ENCODE data around the gene LRRC43. TPM values are rescaled to one million over a fixed set of nuclear protein-coding genes. Genes with fewer than 3 reads are reported as not detected.

Gene LRRC43
- total and polyA plus RNA-seq, 2 donors (not counting 1 experiment from before 2014, with no cell fraction given), result 0.61 to 3.6 TPM

DNA sequence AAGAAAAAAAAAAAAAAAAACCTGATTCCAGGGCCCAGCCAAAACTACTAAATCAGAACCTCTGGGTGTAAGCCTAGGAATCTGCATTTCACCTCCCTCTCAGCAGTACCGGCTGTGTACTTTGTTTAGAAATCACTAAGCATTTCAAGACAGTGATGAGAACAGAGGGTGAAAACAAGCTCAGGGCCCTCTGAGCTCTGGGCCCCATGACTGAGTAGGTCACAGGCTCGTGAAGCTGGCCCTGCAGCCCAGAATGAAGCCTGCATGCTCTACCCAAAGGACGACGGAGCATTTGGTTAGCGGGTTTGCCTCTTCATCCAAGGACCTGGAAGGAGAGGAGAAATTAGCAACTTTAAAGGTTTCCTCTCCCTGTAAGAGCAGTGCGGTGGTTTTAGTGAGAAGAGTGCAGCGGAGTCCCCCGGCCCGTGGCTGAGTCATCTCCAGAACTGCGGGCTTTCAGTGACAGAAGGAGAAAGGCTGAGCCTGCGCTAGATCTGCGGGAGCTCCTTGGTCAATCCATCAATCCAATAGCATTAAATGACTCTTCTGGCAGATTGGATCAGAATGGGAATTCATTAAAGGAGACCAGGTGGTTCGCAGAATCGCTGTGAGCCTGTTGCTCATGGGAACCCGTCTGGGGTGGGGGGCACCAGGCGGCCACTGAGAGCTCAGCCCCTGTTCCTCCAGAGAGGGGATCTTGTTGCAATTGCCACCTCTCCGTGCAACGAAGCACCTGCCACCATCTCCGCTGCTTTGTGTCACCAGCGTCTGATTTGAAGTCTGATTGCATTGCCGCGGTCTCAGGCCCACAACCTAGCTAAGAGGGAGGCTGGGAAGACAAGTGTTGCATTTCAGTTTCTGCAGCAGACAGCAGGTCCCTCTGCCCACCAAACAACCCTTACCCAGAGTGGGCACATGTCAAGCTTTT is 16.2 kb upstream of the LRRC43 start:
- DNase-seq (ENCODE audit: low read depth in 2 of 2), result no peak
- no peak overlapping the region for H3K27ac ChIP-seq (ENCODE audit: insufficient read depth, low read length)
- H3K79me2 ChIP-seq (ENCODE audit: control insufficient read depth, insufficient read depth, low read length), result no peaks in the 10 kb centered on the region
- H3K4me3 ChIP-seq (replicated peaks in 1 of 4; ENCODE audit: control extremely low read depth in 1 of 4, insufficient read depth in 1 of 4, low read depth in 3 of 4, low read length in 4 of 4), result no peak overlapping the region
- H3K4me2 ChIP-seq (ENCODE audit: extremely low read depth, insufficient read depth, low read length), result no peak overlapping the region
- no peaks in the 10 kb centered on the region for H3K9me3 ChIP-seq (ENCODE audit: control insufficient read depth, insufficient read depth, low read depth, low read length)
- H3K4me1 ChIP-seq (ENCODE audit: control insufficient read depth, extremely low read depth, insufficient read depth, low read length), result no peaks in the 10 kb centered on the region
- H2AFZ ChIP-seq (ENCODE audit: low read length), result no peak overlapping the region
- H3K9ac ChIP-seq (ENCODE audit: insufficient read depth, low read length), result no peak overlapping the region
- TF ChIP-seq, protein P1, sequence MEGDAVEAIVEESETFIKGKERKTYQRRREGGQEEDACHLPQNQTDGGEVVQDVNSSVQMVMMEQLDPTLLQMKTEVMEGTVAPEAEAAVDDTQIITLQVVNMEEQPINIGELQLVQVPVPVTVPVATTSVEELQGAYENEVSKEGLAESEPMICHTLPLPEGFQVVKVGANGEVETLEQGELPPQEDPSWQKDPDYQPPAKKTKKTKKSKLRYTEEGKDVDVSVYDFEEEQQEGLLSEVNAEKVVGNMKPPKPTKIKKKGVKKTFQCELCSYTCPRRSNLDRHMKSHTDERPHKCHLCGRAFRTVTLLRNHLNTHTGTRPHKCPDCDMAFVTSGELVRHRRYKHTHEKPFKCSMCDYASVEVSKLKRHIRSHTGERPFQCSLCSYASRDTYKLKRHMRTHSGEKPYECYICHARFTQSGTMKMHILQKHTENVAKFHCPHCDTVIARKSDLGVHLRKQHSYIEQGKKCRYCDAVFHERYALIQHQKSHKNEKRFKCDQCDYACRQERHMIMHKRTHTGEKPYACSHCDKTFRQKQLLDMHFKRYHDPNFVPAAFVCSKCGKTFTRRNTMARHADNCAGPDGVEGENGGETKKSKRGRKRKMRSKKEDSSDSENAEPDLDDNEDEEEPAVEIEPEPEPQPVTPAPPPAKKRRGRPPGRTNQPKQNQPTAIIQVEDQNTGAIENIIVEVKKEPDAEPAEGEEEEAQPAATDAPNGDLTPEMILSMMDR (conservative IDR thresholded peaks at IDR 0.05 in 1 of 2, IDR thresholded peaks at IDR 0.05 in 1 of 2; ENCODE audit: low read depth in 1 of 2, low read length in 2 of 2), result no peak
- TF ChIP-seq EZH2 (IDR thresholded peaks at IDR 0.05; ENCODE audit: low read length, missing control alignments), result no peak
- no peaks in the 10 kb centered on the region for H3K27me3 ChIP-seq (ENCODE audit: control insufficient read depth, insufficient read depth, low read length)
- no peaks in the 10 kb centered on the region for H3K36me3 ChIP-seq (ENCODE audit: control insufficient read depth, insufficient read depth, low read length)
- no peaks in the 10 kb centered on the region for H4K20me1 ChIP-seq (ENCODE audit: control insufficient read depth, extremely low read depth, insufficient read depth, low read length)

DNA sequence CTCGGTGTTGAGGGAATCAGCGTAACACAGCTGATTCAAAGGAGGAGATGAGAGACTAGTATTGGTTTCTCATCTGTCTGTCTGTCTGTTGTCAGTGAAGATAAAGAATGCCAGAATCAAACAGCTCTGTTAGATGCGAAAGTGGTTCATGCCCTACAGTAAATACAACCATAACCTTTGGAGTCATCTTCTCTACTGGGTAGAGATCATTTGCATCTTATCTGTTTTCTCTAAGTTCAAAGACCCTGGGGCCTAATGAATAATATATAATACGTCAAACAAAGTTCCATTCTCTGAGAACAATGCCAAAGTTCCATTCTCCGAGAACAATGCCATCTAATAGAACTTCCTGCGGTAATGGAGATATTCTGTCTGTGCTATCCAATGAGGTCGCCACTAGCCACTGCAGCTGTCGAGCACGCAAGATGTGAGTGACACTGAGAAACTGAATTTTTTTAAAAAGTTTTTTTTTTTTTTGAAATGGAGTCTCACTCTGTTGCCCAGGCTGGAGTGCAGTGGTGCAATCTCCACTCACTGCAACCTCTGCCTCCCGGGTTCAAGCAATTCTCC is 15.5 kb upstream of the LRRC43 start:
- H3K4me2 ChIP-seq (ENCODE audit: extremely low read depth, insufficient read depth, low read length), result no peak overlapping the region
- H3K36me3 ChIP-seq (ENCODE audit: control insufficient read depth, insufficient read depth, low read length), result no peaks in the 10 kb centered on the region
- TF ChIP-seq, protein P1 (conservative IDR thresholded peaks at IDR 0.05 in 1 of 2, IDR thresholded peaks at IDR 0.05 in 1 of 2; ENCODE audit: low read depth in 1 of 2, low read length in 2 of 2), result no peak
- no peak for TF ChIP-seq EZH2 (IDR thresholded peaks at IDR 0.05; ENCODE audit: low read length, missing control alignments)
- H3K9ac ChIP-seq (ENCODE audit: insufficient read depth, low read length), result no peak overlapping the region
- no peak overlapping the region for H3K27ac ChIP-seq (ENCODE audit: insufficient read depth, low read length)
- H4K20me1 ChIP-seq (ENCODE audit: control insufficient read depth, extremely low read depth, insufficient read depth, low read length), result no peaks in the 10 kb centered on the region
- H3K27me3 ChIP-seq (ENCODE audit: control insufficient read depth, insufficient read depth, low read length), result peaks cover 1% of the 10 kb centered on the region
- H3K4me3 ChIP-seq (replicated peaks in 1 of 4; ENCODE audit: control extremely low read depth in 1 of 4, insufficient read depth in 1 of 4, low read depth in 3 of 4, low read length in 4 of 4), result no peak overlapping the region
- H3K9me3 ChIP-seq (ENCODE audit: control insufficient read depth, insufficient read depth, low read depth, low read length), result no peaks in the 10 kb centered on the region
- no peaks in the 10 kb centered on the region for H3K79me2 ChIP-seq (ENCODE audit: control insufficient read depth, insufficient read depth, low read length)
- no peaks in the 10 kb centered on the region for H3K4me1 ChIP-seq (ENCODE audit: control insufficient read depth, extremely low read depth, insufficient read depth, low read length)
- H2AFZ ChIP-seq (ENCODE audit: low read length), result no peak overlapping the region
- no peak for DNase-seq (ENCODE audit: low read depth in 2 of 2)

DNA sequence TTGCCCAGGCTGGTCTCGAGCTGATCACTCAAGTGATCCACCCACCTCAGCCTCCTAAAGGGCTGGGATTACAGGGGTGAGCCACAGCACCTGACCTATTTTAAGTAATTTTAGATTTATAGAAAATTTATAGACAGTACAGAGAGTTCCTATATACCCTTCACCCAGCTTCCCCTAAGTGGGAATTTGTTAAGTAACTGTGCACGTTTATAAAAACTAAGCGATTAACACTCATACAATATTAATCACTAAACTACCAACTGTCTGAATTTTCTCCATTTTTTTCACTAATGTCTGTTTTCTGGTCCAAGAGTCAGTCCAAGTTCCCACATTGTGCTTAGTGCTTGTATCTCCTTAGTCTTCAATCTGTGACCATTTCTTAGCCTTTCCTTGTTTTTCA is 14.4 kb upstream of the LRRC43 start:
- Histone ChIP-seq H3K4me2 (ENCODE audit: extremely low read depth, insufficient read depth, low read length) (no peak overlapping the region), H3K9ac (ENCODE audit: insufficient read depth, low read length) (no peak overlapping the region), H3K27me3 (ENCODE audit: control insufficient read depth, insufficient read depth, low read length) (peaks cover 6% of the 10 kb centered on the region), H3K36me3 (ENCODE audit: control insufficient read depth, insufficient read depth, low read length) (no peaks in the 10 kb centered on the region), H3K79me2 (ENCODE audit: control insufficient read depth, insufficient read depth, low read length) (no peaks in the 10 kb centered on the region), H3K4me3 (replicated peaks in 1 of 4; ENCODE audit: control extremely low read depth in 1 of 4, insufficient read depth in 1 of 4, low read depth in 3 of 4, low read length in 4 of 4) (no peak overlapping the region), H2AFZ (ENCODE audit: low read length) (no peak overlapping the region), H4K20me1 (ENCODE audit: control insufficient read depth, extremely low read depth, insufficient read depth, low read length) (no peaks in the 10 kb centered on the region), H3K4me1 (ENCODE audit: control insufficient read depth, extremely low read depth, insufficient read depth, low read length) (no peaks in the 10 kb centered on the region), H3K27ac (ENCODE audit: insufficient read depth, low read length) (no peak overlapping the region), H3K9me3 (ENCODE audit: control insufficient read depth, insufficient read depth, low read depth, low read length) (no peaks in the 10 kb centered on the region)
- TF ChIP-seq, protein P1 (conservative IDR thresholded peaks at IDR 0.05 in 1 of 2, IDR thresholded peaks at IDR 0.05 in 1 of 2; ENCODE audit: low read depth in 1 of 2, low read length in 2 of 2), result no peak
- TF ChIP-seq EZH2 (IDR thresholded peaks at IDR 0.05; ENCODE audit: low read length, missing control alignments), result no peak
- no peak for DNase-seq (ENCODE audit: low read depth in 2 of 2)
